ENCODE results near the gene TMEM131. TPM values are rescaled to one million over a fixed set of nuclear protein-coding genes. Genes with fewer than 3 reads are reported as not detected.
"Not testable (repeated sequence)": the region's sequence is repeated elsewhere in the genome, so short reads cannot be mapped to it uniquely, and the experiment has no call there.

Gene TMEM131
- total RNA-seq, 1 experiment from 2014 or later: 29.2 TPM

- TF ChIP-seq CTCF (IDR thresholded peaks at IDR 0.05; ENCODE audit: unreplicated experiment): no peak
- Mint-ChIP-seq H3K27ac (ENCODE audit: unreplicated experiment) (no peak overlapping the region), H3K27me3 (ENCODE audit: unreplicated experiment) (no peaks in the 10 kb centered on the region), H3K4me1 (ENCODE audit: low read depth, unreplicated experiment) (no peaks in the 10 kb centered on the region), H3K4me3 (ENCODE audit: low read depth, unreplicated experiment) (no peak overlapping the region), H3K36me3 (ENCODE audit: insufficient read depth, unreplicated experiment) (no peaks in the 10 kb centered on the region), H3K9me3 (ENCODE audit: low read depth, unreplicated experiment) (no peaks in the 10 kb centered on the region)
- CTCF ChIA-PET: no interaction called here
- intact Hi-C loops (cut with micrococcal nuclease; ENCODE audit: unreplicated experiment): no loop called here
- BruUV-seq (replicated peaks): no TSS peak
- no peak for DNase-seq
Measured at GRCh38 chr2:97957432-97958183, 38.1 kb downstream of the TMEM131 start.

GRCh38 chr2:97956753-97957152 is 39.0 kb downstream of the TMEM131 start:
- intact Hi-C loops (cut with micrococcal nuclease; ENCODE audit: unreplicated experiment); BruUV-seq (replicated peaks); H3K27me3 Mint-ChIP-seq (ENCODE audit: unreplicated experiment); H3K9me3 Mint-ChIP-seq (ENCODE audit: low read depth, unreplicated experiment); H3K4me1 Mint-ChIP-seq (ENCODE audit: low read depth, unreplicated experiment); DNase-seq; CTCF ChIA-PET; H3K27ac Mint-ChIP-seq (ENCODE audit: unreplicated experiment); H3K36me3 Mint-ChIP-seq (ENCODE audit: insufficient read depth, unreplicated experiment); H3K4me3 Mint-ChIP-seq (ENCODE audit: low read depth, unreplicated experiment): not testable (repeated sequence)

- Mint-ChIP-seq H3K27me3 (ENCODE audit: unreplicated experiment) (no peaks in the 10 kb centered on the region), H3K9me3 (ENCODE audit: low read depth, unreplicated experiment) (no peaks in the 10 kb centered on the region), H3K4me3 (ENCODE audit: low read depth, unreplicated experiment) (no peak overlapping the region), H3K4me1 (ENCODE audit: low read depth, unreplicated experiment) (peaks cover 18% of the 10 kb centered on the region), H3K27ac (ENCODE audit: unreplicated experiment) (no peak overlapping the region), H3K36me3 (ENCODE audit: insufficient read depth, unreplicated experiment) (no peaks in the 10 kb centered on the region)
- DNase-seq: no peak
- intact Hi-C loops (cut with micrococcal nuclease; ENCODE audit: unreplicated experiment): no loop called here
- no peak for TF ChIP-seq CTCF (IDR thresholded peaks at IDR 0.05; ENCODE audit: unreplicated experiment)
- no TSS peak for BruUV-seq (replicated peaks)
- CTCF ChIA-PET: no interaction called here
Measured at GRCh38 chr2:97953853-97954252, 41.9 kb downstream of the TMEM131 start.

GRCh38 chr2:97952357-97952756 is 43.4 kb downstream of the TMEM131 start:
- H3K27ac Mint-ChIP-seq (ENCODE audit: unreplicated experiment): no peak overlapping the region
- CTCF ChIA-PET: no interaction called here
- intact Hi-C loops (cut with micrococcal nuclease; ENCODE audit: unreplicated experiment): no loop called here
- H3K36me3 Mint-ChIP-seq (ENCODE audit: insufficient read depth, unreplicated experiment): no peaks in the 10 kb centered on the region
- no peaks in the 10 kb centered on the region for H3K27me3 Mint-ChIP-seq (ENCODE audit: unreplicated experiment)
- peaks cover 18% of the 10 kb centered on the region for H3K4me1 Mint-ChIP-seq (ENCODE audit: low read depth, unreplicated experiment)
- BruUV-seq (replicated peaks): no TSS peak
- TF ChIP-seq CTCF (IDR thresholded peaks at IDR 0.05; ENCODE audit: unreplicated experiment): no peak
- DNase-seq: no peak
- H3K4me3 Mint-ChIP-seq (ENCODE audit: low read depth, unreplicated experiment): no peak overlapping the region
- no peaks in the 10 kb centered on the region for H3K9me3 Mint-ChIP-seq (ENCODE audit: low read depth, unreplicated experiment)

GRCh38 chr2:97951155-97951680 is 44.5 kb downstream of the TMEM131 start:
- Mint-ChIP-seq H3K4me3 (ENCODE audit: low read depth, unreplicated experiment) (no peak overlapping the region), H3K4me1 (ENCODE audit: low read depth, unreplicated experiment) (peaks cover 18% of the 10 kb centered on the region), H3K27me3 (ENCODE audit: unreplicated experiment) (no peaks in the 10 kb centered on the region), H3K36me3 (ENCODE audit: insufficient read depth, unreplicated experiment) (no peaks in the 10 kb centered on the region), H3K9me3 (ENCODE audit: low read depth, unreplicated experiment) (no peaks in the 10 kb centered on the region), H3K27ac (ENCODE audit: unreplicated experiment) (no peak overlapping the region)
- BruUV-seq (replicated peaks): no TSS peak
- CTCF ChIA-PET: no interaction called here
- DNase-seq: no peak
- TF ChIP-seq CTCF (IDR thresholded peaks at IDR 0.05; ENCODE audit: unreplicated experiment): no peak
- intact Hi-C loops (cut with micrococcal nuclease; ENCODE audit: unreplicated experiment): no loop called here
